Measurements from ENCODE around the gene MGMT.

MGMT gene

DNA sequence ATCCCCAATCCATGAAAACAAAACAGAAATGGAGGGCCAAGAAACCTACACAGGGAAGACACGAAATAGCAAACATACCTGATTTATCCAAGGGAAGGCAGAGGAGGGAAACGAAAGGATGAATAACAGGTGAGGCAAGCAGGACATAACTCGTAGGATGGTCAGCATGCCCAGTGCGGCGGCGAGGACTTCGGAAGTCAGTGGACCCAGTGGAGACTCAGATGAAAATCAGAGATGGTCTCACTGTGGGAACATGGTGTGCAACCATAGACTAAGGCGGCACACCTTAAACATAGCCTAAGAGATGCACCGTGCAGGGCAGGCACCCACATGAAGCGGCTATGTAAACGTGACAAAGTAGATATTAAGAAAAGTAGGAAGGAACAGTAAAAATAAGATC lies 157.5 kb downstream of the MGMT start:
- no peak for DNase-seq (ENCODE audit: low spot score)

DNA sequence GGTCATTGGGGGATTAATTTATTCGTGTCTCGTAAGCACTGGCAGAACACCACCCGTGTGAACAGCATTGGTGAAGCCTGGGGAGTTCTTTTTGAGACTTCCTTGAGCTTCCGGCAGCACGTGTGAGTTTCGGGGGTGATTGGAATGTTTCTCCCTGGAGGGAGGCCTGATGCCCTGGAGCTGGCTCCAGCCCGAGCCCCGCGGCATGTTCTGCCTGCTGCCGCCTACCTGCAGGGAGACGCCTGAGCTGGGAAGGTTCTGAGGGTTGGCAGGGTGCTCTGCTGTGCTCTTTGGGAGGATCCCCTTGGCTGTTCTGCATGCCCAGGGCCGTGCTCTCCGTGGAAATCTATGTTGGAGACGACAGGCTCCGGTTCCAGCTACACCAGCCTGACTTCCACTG lies 159.3 kb downstream of the MGMT start:
- no peak for DNase-seq (ENCODE audit: low spot score)

DNA sequence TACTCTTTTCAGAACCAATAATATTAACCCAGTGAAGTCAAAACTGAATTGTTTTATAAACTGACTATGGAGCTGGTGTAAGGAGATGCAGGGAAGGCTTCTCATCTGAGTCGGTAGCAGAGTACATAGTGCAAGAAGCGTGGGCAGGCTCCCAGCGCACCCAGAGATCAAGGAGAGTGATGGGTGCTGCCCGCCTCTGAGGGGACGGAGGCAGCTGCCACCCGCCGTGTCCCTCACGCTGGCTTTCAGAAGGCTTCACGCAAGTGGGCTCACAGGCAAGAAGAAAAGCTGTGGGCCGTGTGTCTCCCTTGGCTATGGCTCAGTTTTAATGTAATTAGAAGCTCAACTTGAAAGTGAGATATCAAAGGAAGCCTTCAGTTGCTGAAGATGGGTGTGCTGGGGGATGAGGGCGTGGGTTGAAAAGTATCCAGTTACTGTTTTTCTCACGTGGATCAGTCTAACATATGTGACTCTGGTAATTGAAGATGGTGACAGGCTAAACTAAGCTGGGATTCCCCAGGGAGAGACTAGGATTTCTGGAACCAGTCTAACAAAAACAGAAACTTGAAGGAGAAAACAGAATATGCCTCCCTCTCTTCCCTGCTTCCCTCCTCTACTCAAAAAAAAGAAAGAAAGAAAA lies 159.9 kb downstream of the MGMT start:
- no peak for DNase-seq (ENCODE audit: low spot score)

DNA sequence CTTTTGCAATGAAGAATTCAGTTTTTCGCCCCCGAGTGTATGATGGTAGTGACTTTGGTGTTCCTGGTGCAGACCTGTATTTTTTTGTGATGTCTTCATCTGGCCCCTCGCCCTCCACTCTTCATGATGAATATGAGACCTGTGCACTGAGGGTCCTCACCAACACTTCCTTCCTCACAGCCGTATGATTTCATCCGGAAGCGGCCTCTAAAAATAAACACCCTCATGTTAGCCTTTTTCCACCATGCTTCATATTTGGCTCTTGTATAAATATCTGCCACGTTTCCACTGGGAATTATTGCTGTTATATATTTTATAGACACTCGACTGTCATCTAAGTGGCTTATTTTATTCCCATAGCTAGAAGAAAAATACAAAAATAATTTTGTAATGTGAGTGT lies 160.4 kb downstream of the MGMT start:
- DNase-seq (ENCODE audit: low spot score), result no peak

DNA sequence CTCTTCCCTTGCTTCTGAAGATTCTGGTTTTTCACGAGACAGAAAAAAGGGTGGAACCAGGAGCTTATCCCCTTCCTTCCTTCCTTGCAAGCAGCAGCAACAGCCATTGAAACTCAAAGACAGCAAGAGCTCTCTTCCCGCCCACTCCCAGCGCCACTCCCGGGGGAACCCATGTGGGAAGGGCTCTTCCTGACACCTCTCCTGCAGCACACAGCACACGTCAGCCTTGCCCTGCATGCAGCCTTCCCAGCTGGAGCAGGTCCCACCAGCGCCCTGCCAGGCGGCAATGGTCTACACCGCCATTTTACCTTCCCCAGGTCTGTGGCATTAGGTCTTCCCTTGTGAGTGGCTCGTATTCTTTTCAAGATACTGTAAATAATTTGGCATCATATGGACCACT lies 161.8 kb downstream of the MGMT start:
- no peak for DNase-seq (ENCODE audit: low spot score)

DNA sequence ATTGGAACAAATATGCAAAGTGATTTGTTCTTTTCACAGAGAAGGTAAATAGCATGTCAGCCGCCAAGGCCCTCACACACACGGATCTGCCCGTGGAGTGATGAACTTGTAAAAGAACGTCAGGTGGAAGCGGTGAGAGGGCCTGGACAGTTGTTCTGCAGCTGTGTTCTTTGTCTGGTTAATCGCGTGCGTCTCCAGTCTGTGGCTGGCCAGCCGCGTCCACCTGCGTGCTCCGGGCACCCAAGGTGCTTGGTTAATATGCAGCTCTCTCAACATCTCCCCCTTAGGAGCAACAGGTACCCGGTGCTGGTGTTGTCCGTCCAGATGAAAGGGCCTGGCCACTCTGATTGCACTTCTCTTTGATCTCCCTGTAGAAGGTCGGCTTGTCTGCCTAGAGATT lies 162.9 kb downstream of the MGMT start:
- DNase-seq (ENCODE audit: low spot score), result no peak

DNA sequence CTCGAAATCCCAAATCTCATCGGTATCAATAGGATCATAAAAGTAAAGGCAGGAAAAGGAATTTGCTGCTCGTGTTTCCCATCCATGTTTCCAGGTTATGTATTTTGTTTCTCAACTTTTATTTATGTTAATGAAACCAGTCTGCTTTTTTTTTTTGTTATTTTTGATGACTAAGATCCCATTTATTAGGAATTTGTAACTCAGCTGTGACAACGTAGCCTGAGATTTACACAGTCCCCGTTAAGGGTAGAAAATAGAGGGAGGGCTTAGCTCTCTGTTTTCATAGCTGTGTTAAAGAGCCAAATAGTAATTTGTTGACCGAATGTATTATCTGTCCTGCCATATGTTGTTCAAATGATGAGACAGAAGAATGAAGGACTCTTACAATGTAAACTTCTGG lies 164.0 kb downstream of the MGMT start:
- no peak for DNase-seq (ENCODE audit: low spot score)

DNA sequence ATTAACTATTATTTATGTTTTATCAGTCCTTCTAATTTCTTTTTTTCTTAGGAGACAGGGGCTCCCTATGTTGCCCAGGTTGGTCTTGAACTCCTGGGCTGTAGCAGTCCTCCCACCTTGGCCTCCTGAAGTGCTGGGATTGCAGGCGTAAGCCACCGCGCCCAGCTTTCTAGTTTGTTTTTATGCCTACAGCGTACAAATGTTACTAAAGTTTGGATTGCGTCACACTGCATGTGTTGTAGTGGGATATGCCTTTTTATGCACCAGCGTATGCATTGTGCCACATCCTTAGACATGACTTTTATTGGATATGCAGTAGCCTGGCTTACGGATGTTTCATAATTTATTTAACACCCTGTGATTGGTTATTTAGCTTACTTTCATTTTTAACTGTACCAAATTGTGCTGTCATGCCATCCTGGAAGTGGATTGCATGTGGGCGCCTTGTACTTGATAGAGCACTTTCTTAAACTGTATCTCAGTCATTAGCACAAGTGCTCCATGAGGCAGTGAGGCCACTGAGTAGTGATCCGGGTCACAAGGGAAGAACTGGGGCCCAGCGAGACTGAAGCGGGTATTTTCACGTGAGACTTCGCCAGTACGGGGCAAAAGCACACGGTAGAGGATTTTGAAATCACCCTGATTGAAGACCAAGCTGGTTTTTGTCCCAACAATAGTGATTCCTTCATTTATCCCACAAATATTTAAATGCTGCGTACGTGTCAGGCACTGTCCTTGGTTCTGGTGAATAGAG lies 165.0 kb downstream of the MGMT start:
- no peak for DNase-seq (ENCODE audit: low spot score)

DNA sequence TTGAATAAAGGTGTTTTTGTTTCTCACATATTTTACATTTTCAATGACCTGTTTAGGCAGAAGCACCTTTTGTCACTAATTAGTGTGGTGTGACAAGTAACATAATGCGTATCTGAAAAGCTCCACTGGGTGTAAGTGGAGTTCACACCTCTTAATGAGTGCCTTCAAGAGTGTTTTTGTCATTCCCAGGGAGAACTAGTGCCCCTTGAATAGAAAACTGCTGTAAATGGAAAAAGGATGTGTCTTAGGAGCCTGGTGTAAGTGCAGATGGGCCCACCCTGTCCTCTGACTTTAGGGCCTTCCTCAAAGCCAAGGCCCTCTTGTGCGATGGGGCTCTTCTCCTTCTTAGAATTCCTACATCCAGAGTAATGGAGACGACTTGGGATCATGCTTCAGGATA lies 170.0 kb downstream of the MGMT start:
- no peak for DNase-seq (ENCODE audit: low spot score)

DNA sequence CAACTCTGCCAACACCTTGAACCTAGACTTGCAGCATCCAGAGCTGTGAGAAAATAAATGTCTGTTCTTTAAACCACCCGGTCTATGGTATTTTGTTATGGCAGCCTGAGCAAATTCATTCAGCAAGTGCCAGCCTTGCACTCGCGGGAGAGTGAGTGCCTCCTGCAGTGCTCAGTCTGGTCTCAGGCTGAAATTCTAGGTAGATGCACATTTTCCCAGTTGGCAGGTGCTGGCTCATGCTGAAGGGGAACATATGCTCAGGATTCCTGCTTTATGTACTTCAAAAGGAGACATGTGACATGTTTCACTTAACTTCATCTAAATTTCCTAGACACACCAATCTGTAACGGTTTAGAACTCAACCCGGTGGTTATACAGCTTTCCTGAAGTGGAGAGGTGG lies 170.8 kb downstream of the MGMT start:
- DNase-seq (ENCODE audit: low spot score), result no peak

DNA sequence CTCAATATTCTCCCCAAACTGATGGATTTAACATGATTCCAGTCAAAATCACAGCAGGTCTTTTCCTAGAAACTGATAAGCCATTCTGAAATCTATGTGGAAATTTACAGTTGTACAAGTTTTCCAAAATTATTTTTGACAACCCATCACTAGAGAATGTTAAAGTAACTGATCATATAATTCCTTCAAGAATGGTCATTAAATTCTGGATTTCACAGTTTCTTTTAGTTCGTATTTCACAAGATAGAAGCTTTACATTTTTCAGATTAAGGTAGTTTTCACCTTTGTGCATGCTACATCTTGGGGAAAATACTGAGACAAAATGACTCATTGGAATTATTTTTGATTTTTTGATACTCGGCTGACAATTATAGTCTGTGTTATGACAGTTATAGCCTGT lies 174.3 kb downstream of the MGMT start:
- DNase-seq (ENCODE audit: low spot score), result no peak

DNA sequence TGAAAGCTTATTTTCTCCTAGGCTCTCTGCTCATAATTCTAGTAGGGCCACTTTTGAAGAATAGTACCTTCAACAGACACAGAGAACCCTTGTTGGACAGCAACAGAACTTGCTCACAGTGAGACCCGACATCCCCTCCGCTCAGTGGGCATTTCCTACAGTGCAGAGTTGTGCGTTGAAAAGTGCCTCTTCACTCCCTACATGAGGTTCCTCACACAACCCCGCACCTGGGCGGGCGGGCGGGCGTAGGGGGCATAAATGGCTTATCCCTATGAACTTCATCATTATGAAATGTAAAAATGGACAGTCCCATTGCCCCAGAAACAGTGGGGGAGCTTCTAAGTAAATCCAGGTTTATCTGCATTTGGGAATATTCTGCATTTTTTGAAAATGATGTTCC lies 174.9 kb downstream of the MGMT start:
- no peak for DNase-seq (ENCODE audit: low spot score)

DNA sequence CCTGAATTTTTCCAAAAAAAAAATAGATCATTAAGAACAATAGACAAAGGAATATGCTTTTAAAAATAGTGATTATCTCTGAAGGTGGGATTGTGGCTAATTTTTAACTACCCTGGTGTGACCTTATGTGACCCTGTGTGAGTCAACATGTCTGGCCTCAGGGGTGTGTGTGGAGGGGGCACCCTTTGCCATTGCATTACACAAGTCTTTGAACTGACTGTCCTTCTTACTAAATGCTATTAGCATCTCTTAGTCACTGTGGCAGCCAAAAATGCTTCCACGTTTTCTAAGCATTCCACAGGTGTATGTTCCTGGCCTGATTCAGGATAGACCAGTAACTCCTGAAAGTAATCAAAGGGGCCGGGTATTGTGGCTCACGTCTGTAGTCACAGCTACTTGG lies 175.4 kb downstream of the MGMT start:
- no peak for DNase-seq (ENCODE audit: low spot score)

DNA sequence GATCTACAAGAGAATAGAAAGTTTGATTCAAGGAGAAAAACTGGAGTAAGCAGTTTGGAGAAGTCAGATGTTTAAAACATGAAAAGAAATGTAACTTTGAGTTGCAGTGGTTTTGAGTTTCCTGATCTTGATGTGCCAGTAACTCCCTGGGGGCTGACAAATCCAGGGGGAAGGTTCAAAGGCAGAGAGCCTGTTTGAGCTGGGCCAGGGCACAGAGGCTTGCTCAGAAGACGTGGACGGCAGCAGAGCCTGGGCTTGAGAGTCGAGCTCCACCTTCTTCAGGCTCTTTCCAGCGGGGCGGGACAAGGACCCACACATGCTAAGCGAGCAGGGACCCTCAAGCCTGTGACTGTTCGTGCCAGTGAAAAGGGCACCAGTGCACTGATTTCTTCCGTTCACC lies 176.2 kb downstream of the MGMT start:
- DNase-seq (ENCODE audit: low spot score), result no peak

DNA sequence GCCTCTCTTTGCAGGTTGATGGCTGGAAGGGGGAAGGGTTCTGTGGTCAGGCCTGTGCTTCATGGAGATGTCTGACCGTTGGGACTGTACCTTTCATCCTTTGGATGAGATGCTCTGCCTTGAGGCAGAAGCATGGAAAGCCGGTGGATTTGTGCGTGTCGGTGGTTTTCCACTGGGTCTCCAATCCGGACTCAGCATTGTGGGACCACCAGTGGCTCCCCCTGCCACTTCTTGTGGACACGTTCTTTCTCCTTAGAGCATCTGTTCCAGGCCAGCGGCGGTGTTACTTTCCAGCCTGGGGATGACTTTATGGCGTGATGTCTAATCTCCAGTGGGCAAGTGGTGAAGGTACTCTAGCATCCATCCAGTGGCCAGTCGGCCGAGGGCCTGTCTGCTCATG lies 178.4 kb downstream of the MGMT start:
- no peak for DNase-seq (ENCODE audit: low spot score)

DNA sequence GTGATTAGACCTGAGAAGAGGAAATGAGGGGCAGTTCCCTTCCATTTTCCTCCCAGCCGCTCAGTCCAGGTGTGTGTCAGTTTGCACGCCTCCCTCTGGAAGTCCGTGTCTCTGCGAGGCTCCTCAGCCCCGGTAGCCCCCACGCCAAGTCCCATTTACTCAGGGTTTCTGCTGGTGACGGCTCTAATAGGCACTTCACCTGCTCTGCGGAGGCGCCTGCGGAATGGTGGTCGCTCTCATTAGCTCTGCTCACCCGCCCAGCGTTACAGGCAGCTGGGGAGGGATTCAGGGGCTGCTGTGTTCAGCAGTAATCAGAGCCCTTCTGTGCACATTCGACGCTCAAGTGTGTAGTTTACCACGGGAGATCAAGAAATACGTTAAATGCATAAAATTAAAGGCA lies 179.9 kb downstream of the MGMT start:
- no peak for DNase-seq (ENCODE audit: low spot score)

DNA sequence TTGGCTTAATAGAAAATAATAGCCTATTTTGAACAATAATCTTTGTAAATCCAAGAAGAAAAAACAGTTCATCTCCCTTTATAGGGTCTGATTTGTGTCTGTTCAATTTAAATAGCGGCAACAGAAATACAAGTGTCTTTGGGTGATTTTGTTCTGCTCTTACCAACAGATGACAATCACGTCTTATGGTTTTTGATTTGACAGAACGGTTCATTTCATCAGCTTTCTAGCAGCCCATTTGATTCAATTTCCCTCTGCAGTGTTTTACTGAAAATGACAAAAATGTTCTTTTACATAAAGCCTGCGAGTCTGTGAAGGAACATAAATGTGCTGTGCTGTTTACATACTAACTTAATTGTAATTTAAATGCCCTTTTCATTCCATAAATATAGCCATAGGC lies 180.5 kb downstream of the MGMT start:
- DNase-seq (ENCODE audit: low spot score), result no peak

DNA sequence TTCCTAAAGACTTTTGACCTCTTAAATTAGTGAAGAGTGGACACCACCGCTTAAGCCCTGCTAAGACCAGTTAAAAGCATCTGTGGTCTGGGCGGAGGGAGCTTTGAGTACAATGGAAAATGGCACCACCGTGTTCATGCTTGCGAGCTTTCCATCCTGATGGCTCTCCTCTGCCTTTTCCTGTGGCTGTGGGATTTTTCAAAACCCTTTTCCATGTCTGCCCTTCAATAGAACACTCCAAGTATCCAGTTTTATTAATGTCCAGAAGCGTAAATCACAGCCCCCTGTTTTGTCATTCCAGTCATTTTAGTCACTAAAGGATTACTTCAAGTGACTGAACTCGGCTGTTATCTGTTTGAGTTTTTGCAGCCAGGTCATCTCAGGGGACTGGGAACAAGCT lies 181.8 kb downstream of the MGMT start:
- DNase-seq (ENCODE audit: low spot score), result no peak

DNA sequence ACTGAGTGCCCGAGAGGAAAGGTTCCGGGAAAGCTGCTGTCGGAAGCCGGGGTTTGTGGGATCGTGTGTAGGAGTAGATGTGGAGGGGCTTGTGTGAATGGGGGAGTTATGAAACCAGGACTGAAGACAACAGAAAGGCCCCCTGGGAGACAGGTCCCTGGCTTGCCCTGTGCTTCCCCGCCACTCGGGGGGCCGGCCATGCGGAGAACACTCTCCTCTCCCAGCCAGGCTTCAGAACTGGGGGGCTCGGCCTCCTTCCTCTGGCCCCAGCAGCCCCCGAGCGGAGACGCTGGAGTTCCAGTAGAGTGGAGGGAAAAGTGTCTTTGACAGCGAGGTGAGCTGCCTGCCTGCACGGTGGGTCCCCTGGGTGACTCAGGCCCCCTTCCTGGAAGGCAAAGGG lies 185.0 kb downstream of the MGMT start:
- DNase-seq (ENCODE audit: low spot score), result no peak

DNA sequence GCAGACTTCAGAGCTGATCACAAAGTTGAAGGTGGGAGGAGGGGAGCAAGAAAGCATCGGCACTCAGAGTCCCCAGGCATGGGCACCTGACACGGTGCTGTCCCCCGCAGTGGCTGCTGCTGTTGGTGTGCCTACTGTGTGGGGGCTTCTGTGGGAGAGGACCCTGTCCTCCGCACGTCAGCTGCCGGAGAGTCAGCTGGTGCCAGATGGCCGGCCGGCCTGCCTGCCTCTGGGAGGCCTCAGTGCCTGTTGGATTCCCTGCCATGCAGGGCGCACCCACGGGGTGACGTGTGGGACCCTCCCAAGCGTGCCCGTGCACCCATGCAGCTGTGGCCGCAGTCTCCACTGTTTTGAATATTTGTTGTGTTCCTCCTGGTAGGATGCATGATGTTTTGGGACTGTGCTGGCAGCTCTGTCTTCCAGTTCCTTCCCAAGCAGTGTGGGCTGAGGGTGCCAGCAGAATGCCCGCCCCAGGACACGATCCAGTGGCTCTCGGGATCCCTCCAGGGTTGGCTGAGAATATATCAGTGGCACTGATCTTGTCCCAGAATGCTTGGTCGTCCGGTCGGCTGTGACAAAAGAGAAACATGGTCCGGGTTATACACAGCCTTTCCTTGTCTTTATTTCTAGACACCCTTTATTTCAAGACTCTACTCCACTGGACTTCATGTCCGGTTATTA lies 185.6 kb downstream of the MGMT start:
- DNase-seq (ENCODE audit: low spot score), result no peak

DNA sequence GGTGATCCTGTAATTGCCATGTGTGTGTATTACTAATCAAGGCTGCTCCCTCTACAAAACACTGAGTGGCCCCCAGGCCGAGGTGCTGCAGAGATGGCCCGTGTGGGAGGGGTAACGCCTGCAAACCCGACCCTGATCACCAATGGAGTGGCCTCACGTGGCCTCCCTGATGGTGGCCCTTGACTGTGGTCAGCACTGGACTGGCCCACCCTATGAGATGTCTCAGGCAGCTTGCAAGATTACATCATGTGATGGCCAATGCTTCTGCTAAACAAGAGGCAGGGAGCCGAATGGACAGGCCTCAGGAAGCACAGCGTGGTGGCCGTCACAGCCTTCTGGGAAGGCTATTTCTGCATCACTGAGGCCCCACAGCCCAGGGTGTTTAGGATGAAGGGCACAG lies 186.4 kb downstream of the MGMT start:
- no peak for DNase-seq (ENCODE audit: low spot score)

DNA sequence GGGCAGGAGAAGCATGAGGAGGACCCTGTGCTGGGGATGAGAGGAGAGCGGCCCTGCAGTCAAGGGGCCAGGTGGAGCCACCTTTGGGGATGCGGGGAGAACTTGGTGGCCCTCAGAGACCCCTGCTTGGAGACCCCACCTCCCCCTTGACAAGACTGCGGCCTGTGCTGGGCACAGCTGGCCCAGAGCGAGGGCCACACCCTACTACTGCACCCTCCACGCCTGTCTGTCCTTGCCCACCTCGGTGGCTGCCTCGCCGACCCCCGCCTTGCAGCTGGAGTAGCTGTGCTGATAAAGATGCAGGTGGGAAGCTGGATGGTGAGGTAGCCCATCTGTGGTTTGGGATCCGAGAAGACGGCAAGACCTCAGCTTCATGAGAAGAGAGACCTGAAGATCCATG lies 186.8 kb downstream of the MGMT start:
- no peak for DNase-seq (ENCODE audit: low spot score)

DNA sequence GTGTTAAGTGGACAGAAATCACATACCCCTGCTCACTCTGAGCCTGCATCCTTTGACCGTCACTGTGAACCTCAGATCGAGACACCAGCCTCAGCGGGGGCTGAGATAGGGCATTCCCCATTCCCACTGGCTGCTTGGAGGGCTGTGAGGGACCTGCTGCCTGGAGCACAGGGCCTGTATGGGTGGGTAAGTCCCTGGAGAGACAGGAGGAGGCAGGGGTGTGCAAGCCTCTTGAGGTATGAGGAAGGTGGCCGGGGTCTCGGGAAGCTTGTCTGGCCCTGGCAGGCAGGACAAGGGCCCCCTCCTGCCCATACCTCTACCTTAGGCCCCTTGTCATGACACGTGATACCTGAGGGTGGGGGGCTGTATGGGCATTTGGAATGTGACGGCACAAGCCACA lies 187.4 kb downstream of the MGMT start:
- no peak for DNase-seq (ENCODE audit: low spot score)
